GM23248 (cell line): ENCODE measurements around the gene LFNG. TPM values are rescaled to one million over a fixed set of nuclear protein-coding genes. Genes with fewer than 3 reads are reported as not detected.

ENCODE experiments used
- DNase-seq: peaks from one replicate; pipeline ENCODE4 v3.0.0-alpha.2; 2015
- H2AFZ ChIP-seq: fragments of 200-600 bp; sonication (generic); 2 replicates; pipeline ENCODE4 v1.6.1; 2016; ENCODE audit warnings: antibody characterized with exemption
- H3F3A ChIP-seq: fragments of 200-600 bp; sonication (generic); 2 replicates; pipeline ENCODE4 v1.6.1; 2016; ENCODE audit warnings: mild to moderate bottlenecking, antibody characterized with exemption, mixed run types; ENCODE audit not compliant: insufficient read depth
- H3K27ac ChIP-seq: fragments of 200-600 bp; sonication (generic); 2 replicates; pipeline ENCODE4 v1.5.1; 2016; ENCODE audit warnings: mild to moderate bottlenecking
- H3K27me3 ChIP-seq: fragments of 200-600 bp; sonication (generic); replicated peaks from 2 replicates; pipeline ENCODE4 v1.6.1; 2016; ENCODE audit warnings: mild to moderate bottlenecking; ENCODE audit not compliant: insufficient read depth
- H3K36me3 ChIP-seq: fragments of 200-600 bp; sonication (generic); 2 replicates; pipeline ENCODE4 v1.6.1; 2016; ENCODE audit warnings: low read depth, mild to moderate bottlenecking
- H3K4me1 ChIP-seq: fragments of 200-600 bp; sonication (generic); 2 replicates; pipeline ENCODE4 v1.6.1; 2016; ENCODE audit warnings: mild to moderate bottlenecking; ENCODE audit not compliant: insufficient read depth
- H3K4me2 ChIP-seq: fragments of 200-600 bp; sonication (generic); one replicate; pipeline ENCODE4 v1.6.1; 2016; ENCODE audit warnings: mild to moderate bottlenecking; ENCODE audit not compliant: unreplicated experiment
- H3K4me3 ChIP-seq: fragments of 200-600 bp; sonication (generic); 2 replicates; pipeline ENCODE4 v1.5.1; 2016; ENCODE audit warnings: mild to moderate bottlenecking
- H3K79me2 ChIP-seq: fragments of 200-600 bp; sonication (generic); 2 replicates; pipeline ENCODE4 v1.6.1; 2016; ENCODE audit warnings: mild to moderate bottlenecking; ENCODE audit not compliant: insufficient read depth
- H3K9ac ChIP-seq: fragments of 200-600 bp; sonication (generic); 2 replicates; pipeline ENCODE4 v1.6.1; 2016; ENCODE audit warnings: mild to moderate bottlenecking
- H3K9me2 ChIP-seq: fragments of 200-600 bp; sonication (generic); 2 replicates; pipeline ENCODE4 v1.6.1; 2016; ENCODE audit warnings: mixed run types, mild to moderate bottlenecking, moderate library complexity; ENCODE audit not compliant: insufficient read depth
- H3K9me3 ChIP-seq: fragments of 200-600 bp; sonication (generic); one replicate; pipeline ENCODE4 v1.6.1; 2017; ENCODE audit warnings: low read depth
- H4K20me1 ChIP-seq: fragments of 200-600 bp; sonication (generic); 2 replicates; pipeline ENCODE4 v1.6.0; 2016; ENCODE audit not compliant: insufficient read depth
- EZH2 ChIP-seq: fragments of 200-600 bp; sonication (generic); IDR thresholded peaks from 2 replicates; pipeline ENCODE4 v1.6.1; 2018; ENCODE audit warnings: antibody characterized with exemption, mild to moderate bottlenecking; ENCODE audit not compliant: insufficient read depth, poor library complexity, severe bottlenecking
- EZH2phosphoT487 ChIP-seq: fragments of 200-600 bp; sonication (generic); IDR thresholded peaks from 2 replicates; pipeline ENCODE4 v1.6.1; 2018; ENCODE audit warnings: antibody characterized with exemption, moderate library complexity, mild to moderate bottlenecking, low read depth; ENCODE audit not compliant: insufficient read depth
- WGBS, 2 experiments: methylation state at CpG; one replicate each; pipeline ENCODE4 v1.1.6; 2015 to 2017; ENCODE audit warnings: low lambda C conversion rate in 2 of 2, low coverage in 1 of 2; ENCODE audit errors: missing lambda C conversion rate in 2 of 2; 5-methylcytosine and 5-hydroxymethylcytosine counted together
- in situ Hi-C: fragments of 300-500 bp; cut with MboI; formaldehyde crosslinking; loops from 2 replicates; pipeline ENCODE4 v1.15.0; 2020
- polyA plus RNA-seq: library from polyadenylated mRNA; unstranded; fragments of >200 nt; fragmentation: Nextera tagmentation; extraction: Ambion mirVana; gene quantifications from 2 replicates; pipeline ENCODE4 v1.2.1, GENCODE V29; 2016
- total RNA-seq: library from RNA; depleted of rRNA; stranded (reverse); fragments of >200 nt; shearing (Covaris generic); gene quantifications from 2 replicates; pipeline ENCODE4 v1.2.3, GENCODE V29; 2014

LFNG gene
- total and polyA plus RNA-seq, 2 experiments from 2014 or later: 0.18 to 3.6 TPM

DNA sequence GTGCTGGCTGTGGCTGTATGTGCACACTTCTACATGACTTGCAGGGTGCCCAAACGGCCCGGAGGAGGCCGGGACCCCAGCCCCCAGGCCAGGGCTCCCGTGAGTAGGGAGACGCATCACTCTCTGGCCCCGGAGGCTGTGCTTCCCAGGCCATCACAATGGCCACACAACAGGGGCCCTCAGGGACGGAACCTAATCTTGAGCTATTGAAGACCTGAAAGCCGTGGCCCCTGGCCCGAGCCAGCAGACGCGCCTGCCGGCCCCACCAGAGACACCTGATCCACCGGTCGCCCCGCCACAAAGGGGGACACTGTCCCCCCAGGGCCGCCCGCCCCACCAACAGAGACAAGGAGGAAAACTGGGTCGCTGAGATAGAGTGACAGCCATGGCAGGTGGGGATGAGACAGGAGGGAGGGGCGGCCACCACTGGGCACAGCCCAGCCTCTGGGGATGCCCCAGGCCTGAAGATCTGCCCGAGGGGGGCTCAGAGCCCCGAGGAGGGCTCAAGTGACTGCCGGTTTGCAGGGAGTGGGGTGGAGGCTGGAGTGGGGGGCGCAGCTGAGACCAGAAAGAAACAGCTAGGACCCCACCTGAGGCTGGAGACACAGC, 10.2 kb upstream of the LFNG start:
- no peak overlapping the region for H2AFZ ChIP-seq

DNA sequence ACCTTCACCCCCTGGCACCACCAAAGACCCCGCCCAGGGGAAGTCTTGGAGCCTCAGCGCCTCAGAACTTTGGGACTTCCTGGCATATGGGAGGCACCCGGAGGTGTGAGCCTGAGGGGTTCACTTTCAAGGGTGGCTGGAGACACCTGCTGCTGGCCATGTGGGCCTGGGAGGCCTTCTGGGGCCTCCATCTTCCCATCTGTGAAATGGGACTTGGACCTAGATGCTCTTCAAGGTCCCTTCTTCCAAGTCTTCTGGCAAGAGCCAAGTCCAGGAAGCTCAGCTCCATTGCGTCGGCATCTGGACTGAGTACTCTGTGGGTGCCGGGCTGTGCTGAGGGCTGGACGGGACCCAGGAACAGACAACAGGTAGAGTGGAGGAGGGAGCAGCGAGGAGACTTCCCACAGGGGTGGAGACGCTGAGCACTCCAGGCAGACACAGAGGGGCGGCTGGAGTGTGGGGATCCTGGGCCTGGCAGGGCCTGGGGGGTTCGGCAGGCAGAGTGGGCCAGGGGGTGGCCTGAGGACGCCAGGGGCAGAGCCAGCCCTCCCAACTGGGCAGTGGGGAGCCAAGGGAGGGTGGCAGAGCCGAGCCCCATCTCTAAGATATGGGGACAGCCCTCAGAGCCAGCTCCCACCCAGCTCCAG, 9.3 kb upstream of the LFNG start:
- WGBS, 2 experiments: 87 to 88% methylated on average over 12 to 13 of the region's 13 CpGs
- TF ChIP-seq EZH2 (no peak), EZH2phosphoT487 (no peak)
- no peak overlapping the region for H3K4me3 ChIP-seq
- no peaks in the 10 kb centered on the region for H3K27me3 ChIP-seq
- no peak overlapping the region for H3K27ac ChIP-seq
- H3K9me2 ChIP-seq: no peaks in the 10 kb centered on the region
- H3K4me2 ChIP-seq: no peak overlapping the region
- no peaks in the 10 kb centered on the region for H3K9me3 ChIP-seq
- no peak for DNase-seq
- 0 out of 2 replicates have a peak, but pooled peaks cover 5% of the 10 kb centered on the region for H3F3A ChIP-seq
- no peaks in the 10 kb centered on the region for H3K79me2 ChIP-seq
- H3K9ac ChIP-seq: no peak overlapping the region
- peaks cover 7% of the 10 kb centered on the region for H3K4me1 ChIP-seq
- H3K36me3 ChIP-seq: no peaks in the 10 kb centered on the region
- in situ Hi-C loops: no loop called here
- no peaks in the 10 kb centered on the region for H4K20me1 ChIP-seq
- no peak overlapping the region for H2AFZ ChIP-seq

More for the DNA sequence above, 10.2 kb upstream of the LFNG start:
- no peak for DNase-seq
- no peaks in the 10 kb centered on the region for H3K9me2 ChIP-seq
- no peaks in the 10 kb centered on the region for H3K36me3 ChIP-seq
- H3K27me3 ChIP-seq: no peaks in the 10 kb centered on the region
- in situ Hi-C loops: no loop called here
- H4K20me1 ChIP-seq: no peaks in the 10 kb centered on the region
- H3K4me2 ChIP-seq: no peak overlapping the region
- no peak overlapping the region for H3K27ac ChIP-seq
- no peak overlapping the region for H3K4me3 ChIP-seq
- TF ChIP-seq EZH2 (no peak), EZH2phosphoT487 (no peak)
- no peaks in the 10 kb centered on the region for H3K9me3 ChIP-seq
- H3F3A ChIP-seq: 0 out of 2 replicates have a peak, but pooled peaks cover 5% of the 10 kb centered on the region
- H3K79me2 ChIP-seq: no peaks in the 10 kb centered on the region
- peaks cover 7% of the 10 kb centered on the region for H3K4me1 ChIP-seq
- 82 to 85% methylated on average over 22 to 23 of the region's 23 CpGs for whole genome bisulfite sequencing, 2 experiments
- H3K9ac ChIP-seq: no peak overlapping the region

DNA sequence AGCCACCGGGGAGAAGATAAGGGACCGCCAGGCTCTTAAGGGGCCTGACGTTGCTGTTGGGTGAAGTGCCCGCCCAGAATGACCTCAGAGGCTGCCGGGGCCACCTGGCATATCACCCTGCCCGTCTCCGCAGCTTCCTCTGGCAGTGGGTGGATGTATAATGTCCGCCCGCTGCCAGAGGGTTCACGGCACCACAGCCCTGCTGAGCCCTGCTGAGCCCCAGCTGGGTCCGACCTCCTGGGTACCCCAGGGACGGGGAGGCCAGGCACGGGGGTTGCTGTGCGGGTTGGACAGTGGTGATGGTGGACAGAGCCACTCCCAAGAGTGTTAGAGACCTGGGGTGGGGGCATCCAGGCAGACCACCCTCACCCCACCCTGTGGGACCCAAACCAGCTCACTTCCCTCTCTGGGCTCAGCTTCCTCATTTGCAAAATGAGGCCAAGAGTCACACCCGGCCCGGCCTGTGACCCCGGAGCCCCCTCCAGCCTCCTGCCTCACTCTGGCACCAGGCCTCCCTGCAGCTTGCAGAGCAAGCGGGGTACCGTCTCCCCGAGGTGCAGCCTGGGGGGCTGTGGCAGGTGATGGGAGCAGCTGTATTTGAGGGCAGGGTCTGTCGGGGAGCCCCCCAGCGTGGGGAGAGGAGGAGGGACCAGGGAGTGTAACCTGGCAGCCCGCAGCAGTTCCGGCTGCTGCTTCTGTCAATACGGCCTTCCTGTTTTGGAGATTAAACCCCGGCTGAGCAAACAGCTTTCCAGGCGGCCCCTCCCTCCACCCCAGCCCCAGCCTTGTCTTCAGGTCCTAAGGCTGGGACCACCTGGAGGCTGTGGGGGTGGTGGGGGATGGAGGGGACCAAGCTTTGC, 8.4 kb upstream of the LFNG start:
- Histone ChIP-seq H3K79me2 (no peaks in the 10 kb centered on the region), H3K9me2 (no peaks in the 10 kb centered on the region), H3K36me3 (no peaks in the 10 kb centered on the region), H3K4me1 (peaks cover 12% of the 10 kb centered on the region), H3K9ac (no peak overlapping the region), H3K27ac (no peak overlapping the region), H3F3A (0 out of 2 replicates have a peak, but pooled peaks cover 5% of the 10 kb centered on the region), H3K27me3 (no peaks in the 10 kb centered on the region), H3K4me2 (no peak overlapping the region), H2AFZ (no peak overlapping the region), H3K9me3 (no peaks in the 10 kb centered on the region), H3K4me3 (no peak overlapping the region), H4K20me1 (no peaks in the 10 kb centered on the region)
- WGBS, 2 experiments: 87 to 88% methylated on average over 23 of the region's 27 CpGs
- TF ChIP-seq EZH2phosphoT487 (no peak), EZH2 (no peak)
- in situ Hi-C loops: no loop called here
- no peak for DNase-seq

DNA sequence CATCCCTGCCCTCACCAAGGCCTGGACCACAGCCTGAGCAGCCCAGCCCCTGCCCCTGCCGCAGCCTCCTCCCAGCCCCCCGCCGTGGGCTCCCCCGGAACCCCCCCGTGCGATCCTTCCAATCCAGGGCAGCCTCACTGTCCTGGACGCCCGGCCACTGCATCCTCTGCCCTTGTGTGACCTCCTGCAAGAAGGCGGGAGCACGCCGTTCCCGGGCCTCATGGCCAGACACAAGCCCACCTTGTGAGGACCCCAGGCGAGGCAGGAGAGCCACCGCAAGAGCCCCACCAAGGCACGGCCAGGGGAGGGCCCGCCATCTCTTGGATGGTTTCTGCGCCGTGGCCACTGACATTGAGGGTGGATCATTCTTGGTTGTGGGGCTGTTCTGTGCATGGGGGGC, 7.8 kb upstream of the LFNG start:
- H3K4me3 ChIP-seq: no peak overlapping the region
- H3K79me2 ChIP-seq: no peaks in the 10 kb centered on the region
- H3F3A ChIP-seq: 0 out of 2 replicates have a peak, but pooled peaks cover 5% of the 10 kb centered on the region
- no peak for DNase-seq
- in situ Hi-C loops: no loop called here
- no peaks in the 10 kb centered on the region for H4K20me1 ChIP-seq
- no peak overlapping the region for H3K9ac ChIP-seq
- no peaks in the 10 kb centered on the region for H3K36me3 ChIP-seq
- H3K4me1 ChIP-seq: peaks cover 19% of the 10 kb centered on the region
- 75 to 78% methylated on average over 9 to 15 of the region's 18 CpGs for WGBS, 2 experiments
- no peaks in the 10 kb centered on the region for H3K9me2 ChIP-seq
- no peak overlapping the region for H3K4me2 ChIP-seq
- no peak for TF ChIP-seq EZH2
- no peak for TF ChIP-seq EZH2phosphoT487
- H3K27me3 ChIP-seq: no peaks in the 10 kb centered on the region
- H3K9me3 ChIP-seq: no peaks in the 10 kb centered on the region
- H2AFZ ChIP-seq: no peak overlapping the region
- H3K27ac ChIP-seq: no peak overlapping the region
